SU-DHL-6 (cell line): ENCODE results near the gene SUGCT.

Experiments used
- H2AFZ ChIP-seq: fragments of 200-600 bp; sonication (generic); 2 replicates; pipeline ENCODE4 v1.6.1; 2014; ENCODE audit warnings: low read depth, mild to moderate bottlenecking, moderate library complexity, mixed read lengths, antibody characterized with exemption, low read length; ENCODE audit not compliant: severe bottlenecking
- H3F3A ChIP-seq: fragments of 200-600 bp; shearing (Covaris generic); 2 replicates; pipeline ENCODE4 v1.6.0; 2016; ENCODE audit warnings: antibody characterized with exemption, mild to moderate bottlenecking; ENCODE audit not compliant: insufficient read depth
- H3K27ac ChIP-seq: fragments of 200-600 bp; sonication (generic); 2 replicates; pipeline ENCODE4 v1.5.1; 2016; ENCODE audit warnings: low read depth, mild to moderate bottlenecking, low read length, moderate library complexity, mixed read lengths
- H3K27me3 ChIP-seq: fragments of 200-600 bp; sonication (generic), shearing (Covaris generic); 2 replicates; pipeline ENCODE4 v1.6.0; 2014; ENCODE audit warnings: mild to moderate bottlenecking, low read length
- H3K36me3 ChIP-seq: fragments of 200-600 bp; sonication (generic); 2 replicates; pipeline ENCODE4 v1.6.1; 2014; ENCODE audit warnings: mild to moderate bottlenecking, low read length, mixed read lengths
- H3K4me2 ChIP-seq: fragments of 300-600, 200-600 bp; shearing (Covaris generic), sonication (generic); 2 replicates; pipeline ENCODE4 v1.6.0; 2014; ENCODE audit warnings: low read length, low read depth, mild to moderate bottlenecking; ENCODE audit not compliant: poor library complexity, severe bottlenecking
- H3K4me3 ChIP-seq: fragments of 200-600 bp; sonication (generic); 2 replicates; pipeline ENCODE4 v1.5.1; 2014; ENCODE audit warnings: antibody characterized with exemption, low read length, mild to moderate bottlenecking, mixed read lengths; ENCODE audit not compliant: insufficient read depth, poor library complexity, severe bottlenecking
- H3K79me2 ChIP-seq: fragments of 200-600 bp; sonication (generic); 2 replicates; pipeline ENCODE4 v1.6.1; 2014; ENCODE audit warnings: mild to moderate bottlenecking, low read length, moderate library complexity; ENCODE audit not compliant: insufficient read depth
- H3K9ac ChIP-seq: fragments of 200-600 bp; sonication (generic); 2 replicates; pipeline ENCODE4 v1.7.0; 2014; ENCODE audit warnings: mild to moderate bottlenecking, low read length
- H3K9me2 ChIP-seq: fragments of 200-600 bp; sonication (generic); replicated peaks from 2 replicates; pipeline ENCODE4 v1.6.1; 2014; ENCODE audit warnings: low read length; ENCODE audit not compliant: insufficient read depth
- H3K9me3 ChIP-seq: fragments of 200-600 bp; sonication (generic); 2 replicates; pipeline ENCODE4 v1.6.1; 2014; ENCODE audit warnings: low read length, mixed read lengths; ENCODE audit not compliant: insufficient read depth
- H4K20me1 ChIP-seq: fragments of 200-600 bp; sonication (generic); 2 replicates; pipeline ENCODE4 v1.6.1; 2014; ENCODE audit warnings: low read depth, mild to moderate bottlenecking, antibody characterized with exemption, low read length, moderate library complexity, mixed read lengths
- EZH2phosphoT487 ChIP-seq: fragments of 200-600 bp; sonication (generic), shearing (Covaris generic); conservative IDR thresholded peaks from 2 replicates; pipeline ENCODE4 v1.6.1; 2018; ENCODE audit warnings: mild to moderate bottlenecking, antibody characterized with exemption, low read length, moderate library complexity, mixed read lengths
- TF ChIP-seq, protein P1 (sequence below): fragments of 200-600 bp; sonication (generic); IDR thresholded peaks from one replicate; pipeline ENCODE4 v1.5.1; 2017; ENCODE audit warnings: antibody characterized with exemption, mild to moderate bottlenecking, low read length, moderate library complexity; ENCODE audit not compliant: insufficient read depth, poor library complexity, severe bottlenecking

SUGCT gene

GRCh38 chr7:40541336-40541735 is 406.5 kb downstream of the SUGCT start:
- Histone ChIP-seq H3K4me2 (no peak overlapping the region), H3K4me3 (no peak overlapping the region), H3K27ac (no peak overlapping the region), H3K36me3 (no peaks in the 10 kb centered on the region), H3K9ac (no peak overlapping the region), H3F3A (no peaks in the 10 kb centered on the region), H3K27me3 (no peaks in the 10 kb centered on the region), H2AFZ (no peak overlapping the region), H3K9me2 (no peaks in the 10 kb centered on the region), H3K79me2 (no peaks in the 10 kb centered on the region), H3K9me3 (no peaks in the 10 kb centered on the region), H4K20me1 (no peaks in the 10 kb centered on the region)
- TF ChIP-seq, protein P1, sequence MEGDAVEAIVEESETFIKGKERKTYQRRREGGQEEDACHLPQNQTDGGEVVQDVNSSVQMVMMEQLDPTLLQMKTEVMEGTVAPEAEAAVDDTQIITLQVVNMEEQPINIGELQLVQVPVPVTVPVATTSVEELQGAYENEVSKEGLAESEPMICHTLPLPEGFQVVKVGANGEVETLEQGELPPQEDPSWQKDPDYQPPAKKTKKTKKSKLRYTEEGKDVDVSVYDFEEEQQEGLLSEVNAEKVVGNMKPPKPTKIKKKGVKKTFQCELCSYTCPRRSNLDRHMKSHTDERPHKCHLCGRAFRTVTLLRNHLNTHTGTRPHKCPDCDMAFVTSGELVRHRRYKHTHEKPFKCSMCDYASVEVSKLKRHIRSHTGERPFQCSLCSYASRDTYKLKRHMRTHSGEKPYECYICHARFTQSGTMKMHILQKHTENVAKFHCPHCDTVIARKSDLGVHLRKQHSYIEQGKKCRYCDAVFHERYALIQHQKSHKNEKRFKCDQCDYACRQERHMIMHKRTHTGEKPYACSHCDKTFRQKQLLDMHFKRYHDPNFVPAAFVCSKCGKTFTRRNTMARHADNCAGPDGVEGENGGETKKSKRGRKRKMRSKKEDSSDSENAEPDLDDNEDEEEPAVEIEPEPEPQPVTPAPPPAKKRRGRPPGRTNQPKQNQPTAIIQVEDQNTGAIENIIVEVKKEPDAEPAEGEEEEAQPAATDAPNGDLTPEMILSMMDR: no peak
- TF ChIP-seq EZH2phosphoT487: no peak

- no peak overlapping the region for H3K4me3 ChIP-seq
- no peaks in the 10 kb centered on the region for H3K9me2 ChIP-seq
- H3K4me2 ChIP-seq: no peak overlapping the region
- no peaks in the 10 kb centered on the region for H3F3A ChIP-seq
- TF ChIP-seq, protein P1: no peak
- no peak for TF ChIP-seq EZH2phosphoT487
- no peaks in the 10 kb centered on the region for H4K20me1 ChIP-seq
- no peak overlapping the region for H3K9ac ChIP-seq
- no peaks in the 10 kb centered on the region for H3K36me3 ChIP-seq
- no peaks in the 10 kb centered on the region for H3K79me2 ChIP-seq
- H3K9me3 ChIP-seq: no peaks in the 10 kb centered on the region
- no peaks in the 10 kb centered on the region for H3K27me3 ChIP-seq
- no peak overlapping the region for H3K27ac ChIP-seq
- H2AFZ ChIP-seq: no peak overlapping the region
Measured at GRCh38 chr7:40542982-40543741, 408.4 kb downstream of the SUGCT start.

DNA sequence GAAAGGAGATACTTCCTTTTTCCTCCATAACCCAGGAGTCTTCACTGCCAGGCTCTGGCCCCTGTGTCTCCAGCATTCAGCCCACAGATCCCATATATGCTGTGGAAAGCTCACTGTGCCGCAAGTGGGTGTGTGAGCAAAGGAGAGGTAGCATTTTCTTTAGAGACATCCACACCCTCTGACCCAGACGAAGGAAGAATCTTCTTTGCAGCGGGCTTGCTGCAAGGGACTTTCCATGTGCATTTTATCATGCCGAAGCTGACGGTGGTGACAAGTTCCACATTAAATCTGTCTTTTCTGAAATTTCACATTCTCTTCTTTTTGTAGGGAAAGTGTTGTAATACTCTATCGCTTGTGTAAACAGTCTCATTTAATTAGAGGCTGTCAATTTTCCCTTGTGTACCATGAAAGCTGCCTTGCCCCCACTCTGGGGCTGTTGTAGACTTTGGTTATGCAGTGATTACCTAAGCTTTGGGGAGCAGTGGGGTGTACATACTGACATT is 409.5 kb downstream of the SUGCT start:
- no peaks in the 10 kb centered on the region for H3K27me3 ChIP-seq
- H3K9me2 ChIP-seq: no peaks in the 10 kb centered on the region
- H3K27ac ChIP-seq: no peak overlapping the region
- H3K36me3 ChIP-seq: no peaks in the 10 kb centered on the region
- no peaks in the 10 kb centered on the region for H3K79me2 ChIP-seq
- TF ChIP-seq EZH2phosphoT487: no peak
- TF ChIP-seq, protein P1: no peak
- H3K4me2 ChIP-seq: no peak overlapping the region
- H3K9me3 ChIP-seq: no peaks in the 10 kb centered on the region
- no peak overlapping the region for H3K4me3 ChIP-seq
- no peak overlapping the region for H3K9ac ChIP-seq
- H3F3A ChIP-seq: no peaks in the 10 kb centered on the region
- H4K20me1 ChIP-seq: no peaks in the 10 kb centered on the region
- no peak overlapping the region for H2AFZ ChIP-seq
